ENCODE measurements around the gene RIIAD1.

DNA sequence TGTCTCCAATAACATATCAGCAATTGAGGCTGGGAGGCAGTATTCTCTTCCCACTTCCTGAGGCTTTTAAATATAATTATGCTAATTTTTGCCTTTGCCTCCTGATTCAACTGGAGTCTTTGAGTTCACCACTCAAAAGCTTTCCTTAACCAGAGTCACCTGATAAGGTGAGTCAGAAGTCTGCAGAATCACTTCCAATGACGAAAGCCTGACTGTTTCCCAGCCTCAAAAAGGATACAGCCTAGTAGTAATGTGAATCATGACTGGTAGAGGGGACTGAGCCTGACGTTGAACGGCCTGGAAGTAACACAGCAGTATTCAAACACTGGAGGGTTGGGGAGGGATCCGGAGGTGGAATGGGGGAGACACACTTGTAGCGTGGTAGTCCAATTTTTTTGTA, 52.4 kb downstream of the RIIAD1 start:
- TF ChIP-seq, protein P1, sequence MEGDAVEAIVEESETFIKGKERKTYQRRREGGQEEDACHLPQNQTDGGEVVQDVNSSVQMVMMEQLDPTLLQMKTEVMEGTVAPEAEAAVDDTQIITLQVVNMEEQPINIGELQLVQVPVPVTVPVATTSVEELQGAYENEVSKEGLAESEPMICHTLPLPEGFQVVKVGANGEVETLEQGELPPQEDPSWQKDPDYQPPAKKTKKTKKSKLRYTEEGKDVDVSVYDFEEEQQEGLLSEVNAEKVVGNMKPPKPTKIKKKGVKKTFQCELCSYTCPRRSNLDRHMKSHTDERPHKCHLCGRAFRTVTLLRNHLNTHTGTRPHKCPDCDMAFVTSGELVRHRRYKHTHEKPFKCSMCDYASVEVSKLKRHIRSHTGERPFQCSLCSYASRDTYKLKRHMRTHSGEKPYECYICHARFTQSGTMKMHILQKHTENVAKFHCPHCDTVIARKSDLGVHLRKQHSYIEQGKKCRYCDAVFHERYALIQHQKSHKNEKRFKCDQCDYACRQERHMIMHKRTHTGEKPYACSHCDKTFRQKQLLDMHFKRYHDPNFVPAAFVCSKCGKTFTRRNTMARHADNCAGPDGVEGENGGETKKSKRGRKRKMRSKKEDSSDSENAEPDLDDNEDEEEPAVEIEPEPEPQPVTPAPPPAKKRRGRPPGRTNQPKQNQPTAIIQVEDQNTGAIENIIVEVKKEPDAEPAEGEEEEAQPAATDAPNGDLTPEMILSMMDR (IDR thresholded peaks at IDR 0.05; ENCODE audit: extremely low read depth in 1 of 2, insufficient read depth in 1 of 2, low read depth in 1 of 2, low read length in 2 of 2) = no peak
- TF ChIP-seq POLR2A (IDR thresholded peaks at IDR 0.05; ENCODE audit: low read depth, low read length) = no peak
- no peak for TF ChIP-seq GATA2 (IDR thresholded peaks at IDR 0.05; ENCODE audit: insufficient read depth, insufficient read length, low read depth, low read length)
- no peak for TF ChIP-seq JUN (IDR thresholded peaks at IDR 0.05; ENCODE audit: borderline replicate concordance, insufficient read depth, insufficient read length, low read depth)
- TF ChIP-seq POLR2AphosphoS5 (IDR thresholded peaks at IDR 0.05; ENCODE audit: insufficient read depth, low read depth, low read length) = no peak
- no peak for TF ChIP-seq EZH2 (IDR thresholded peaks at IDR 0.05; ENCODE audit: borderline replicate concordance, low read depth, low read length, severe bottlenecking)
- TF ChIP-seq, protein P2, sequence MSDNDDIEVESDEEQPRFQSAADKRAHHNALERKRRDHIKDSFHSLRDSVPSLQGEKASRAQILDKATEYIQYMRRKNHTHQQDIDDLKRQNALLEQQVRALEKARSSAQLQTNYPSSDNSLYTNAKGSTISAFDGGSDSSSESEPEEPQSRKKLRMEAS (IDR thresholded peaks at IDR 0.05; ENCODE audit: insufficient read depth, insufficient read length) = no peak
